DND-41 (cell line): ENCODE results near the gene ZNF101.
A peak's percentile ranks its signal among the peaks of the same experiment; 100 is the strongest.

ENCODE experiments used
- ATAC-seq: fragments of 200-7000 bp; cut with Tn5 transposase; 3 replicates; pipeline ENCODE4 v1.9.1; 2021; ENCODE audit warnings: low read depth; ENCODE audit not compliant: insufficient read depth
- DNase-seq: peaks from one replicate; pipeline ENCODE4 v3.0.0-alpha.2; 2020
- H2AFZ ChIP-seq: 2 replicates; pipeline ENCODE4 v1.6.0; 2012; ENCODE audit warnings: low read depth, low read length
- H3K27ac ChIP-seq: 2 replicates; pipeline ENCODE4 v1.5.1; 2012; ENCODE audit warnings: low read length, inconsistent platforms
- H3K27me3 ChIP-seq: fragments of 200-600 bp; sonication (generic); 2 replicates; pipeline ENCODE4 v1.6.0; 2012; ENCODE audit warnings: low read length, mild to moderate bottlenecking, inconsistent platforms; ENCODE audit not compliant: insufficient read depth, poor library complexity
- H3K36me3 ChIP-seq: 2 replicates; pipeline ENCODE4 v1.5.1; 2012; ENCODE audit warnings: low read length, inconsistent platforms; ENCODE audit not compliant: insufficient read depth
- H3K4me1 ChIP-seq: 2 replicates; pipeline ENCODE4 v1.5.1; 2012; ENCODE audit warnings: mild to moderate bottlenecking, low read length; ENCODE audit not compliant: insufficient read depth
- H3K4me2 ChIP-seq: 2 replicates; pipeline ENCODE4 v1.6.0; 2012; ENCODE audit warnings: mild to moderate bottlenecking, moderate library complexity, low read length, inconsistent platforms; ENCODE audit not compliant: insufficient read depth
- H3K4me3 ChIP-seq, 2 experiments: fragments of 200-600 bp in 1 of 2; shearing (Covaris generic) in 1 of 2; 2 replicates each; pipeline ENCODE4 v1.5.1; 2012 to 2016; ENCODE audit warnings: inconsistent platforms in 2 of 2, low read length in 2 of 2, mild to moderate bottlenecking in 2 of 2, low read depth in 1 of 2, moderate library complexity in 1 of 2
- H3K79me2 ChIP-seq: 2 replicates; pipeline ENCODE4 v1.6.0; 2012; ENCODE audit warnings: low read length, inconsistent platforms; ENCODE audit not compliant: insufficient read depth
- H3K9ac ChIP-seq: 2 replicates; pipeline ENCODE4 v1.6.0; 2012; ENCODE audit warnings: low read depth, mild to moderate bottlenecking, inconsistent platforms, low read length, moderate library complexity
- H3K9me3 ChIP-seq: 2 replicates; pipeline ENCODE4 v1.5.1; 2012; ENCODE audit warnings: low read length, moderate library complexity, mild to moderate bottlenecking, inconsistent platforms; ENCODE audit not compliant: insufficient read depth, severe bottlenecking
- H4K20me1 ChIP-seq: 2 replicates; pipeline ENCODE4 v1.6.0; 2012; ENCODE audit warnings: low read length; ENCODE audit not compliant: insufficient read depth
- CTCF ChIP-seq: IDR thresholded peaks from 2 replicates; pipeline ENCODE4 v1.5.1; 2012; ENCODE audit warnings: borderline replicate concordance, low read length, moderate library complexity, mild to moderate bottlenecking; ENCODE audit not compliant: poor library complexity, severe bottlenecking; ENCODE audit errors: extremely low read depth
- EZH2 ChIP-seq: IDR thresholded peaks from 3 replicates; pipeline ENCODE4 v1.6.1; 2012; ENCODE audit warnings: borderline replicate concordance, low read depth, mild to moderate bottlenecking, moderate library complexity, low read length, inconsistent platforms; ENCODE audit not compliant: severe bottlenecking

Gene ZNF101

GRCh38 chr19:19668230-19669012 is at the start of gene ZNF101:
ZNF101 (plus strand) TSS chr19:19668839; CDS start chr19:19668964, 125 bp downstream.
- Histone ChIP-seq H3K4me2 (peak within 1 kb of the TSS; percentile 69), H3K4me3 (peak within 1 kb of the TSS; percentile 83 to 97), H4K20me1 (peaks cover 25% of the 10 kb centered on the region), H3K9me3 (peaks cover 19% of the 10 kb centered on the region), H2AFZ (peak within 1 kb of the TSS; percentile 63), H3K9ac (peak within 1 kb of the TSS; percentile 100), H3K36me3 (peaks cover 45% of the 10 kb centered on the region), H3K27ac (peak within 1 kb of the TSS; percentile 97), H3K4me1 (peaks cover 74% of the 10 kb centered on the region), H3K27me3 (no peaks in the 10 kb centered on the region), H3K79me2 (peaks cover 84% of the 10 kb centered on the region)
- DNase-seq (peak; percentile 98), ATAC-seq (peak; percentile 73)
- no peak for TF ChIP-seq EZH2
- no peak for TF ChIP-seq CTCF

GRCh38 chr19:19619181-19619848 is 49.3 kb upstream of the ZNF101 start:
- H2AFZ ChIP-seq: 0 out of 2 replicates have a peak overlapping the region, but pooled peaks have one; percentile 63
- no peak for TF ChIP-seq CTCF
- no peak for TF ChIP-seq EZH2
- H3K36me3 ChIP-seq: 0 out of 2 replicates have a peak, but pooled peaks cover 5% of the 10 kb centered on the region
- DNase-seq (no peak), ATAC-seq (no peak)
- H3K27me3 ChIP-seq: no peaks in the 10 kb centered on the region
- no peak overlapping the region; the same call in 1 of the 2 replicates for H3K9ac ChIP-seq
- peak overlapping the region; percentile 96 for H3K4me2 ChIP-seq
- H3K9me3 ChIP-seq: no peaks in the 10 kb centered on the region
- H4K20me1 ChIP-seq: no peaks in the 10 kb centered on the region
- peaks cover 31% of the 10 kb centered on the region for H3K4me1 ChIP-seq
- H3K27ac ChIP-seq: no peak overlapping the region
- H3K4me3 ChIP-seq: peak overlapping the region; percentile 15 to 86; a peak in 3 of 4 replicates
- H3K79me2 ChIP-seq: peaks cover 23% of the 10 kb centered on the region

GRCh38 chr19:19619849-19620210 is 48.8 kb upstream of the ZNF101 start:
- Histone ChIP-seq H3K4me2 (no peak overlapping the region), H3K27me3 (no peaks in the 10 kb centered on the region), H4K20me1 (no peaks in the 10 kb centered on the region), H3K27ac (no peak overlapping the region), H3K9ac (no peak overlapping the region), H2AFZ (no peak overlapping the region), H3K4me1 (peaks cover 31% of the 10 kb centered on the region), H3K79me2 (peaks cover 23% of the 10 kb centered on the region), H3K9me3 (no peaks in the 10 kb centered on the region), H3K4me3 (no peak overlapping the region), H3K36me3 (0 out of 2 replicates have a peak, but pooled peaks cover 5% of the 10 kb centered on the region)
- TF ChIP-seq CTCF (no peak), EZH2 (no peak)
- DNase-seq (no peak), ATAC-seq (no peak)
